Prostate gland (tissue), 2 donors: ENCODE results near the gene CCDC13.

Experiments
- POLR2A ChIP-seq: fragments of 450-650 bp; IDR thresholded peaks from one replicate; pipeline ENCODE4 v1.6.1; 2016; ENCODE audit warnings: antibody characterized with exemption, mild to moderate bottlenecking
- POLR2AphosphoS5 ChIP-seq: sonication (generic); formaldehyde crosslinking; IDR thresholded peaks from one replicate; pipeline ENCODE4 v1.6.1; 2017; ENCODE audit warnings: antibody characterized with exemption
- TF ChIP-seq, protein P1 (sequence below), 4 experiments: fragments of 200-600 bp in 2 of 4; fragments of 450-650 bp in 2 of 4; sonication (generic) in 2 of 4; IDR thresholded peaks; 1 replicate in 3 of 4; 2 replicates in 1 of 4; pipeline ENCODE4 v1.5.1; 2016 to 2019; ENCODE audit warnings: antibody characterized with exemption in 4 of 4, mild to moderate bottlenecking in 2 of 4, moderate library complexity in 2 of 4

DNA sequence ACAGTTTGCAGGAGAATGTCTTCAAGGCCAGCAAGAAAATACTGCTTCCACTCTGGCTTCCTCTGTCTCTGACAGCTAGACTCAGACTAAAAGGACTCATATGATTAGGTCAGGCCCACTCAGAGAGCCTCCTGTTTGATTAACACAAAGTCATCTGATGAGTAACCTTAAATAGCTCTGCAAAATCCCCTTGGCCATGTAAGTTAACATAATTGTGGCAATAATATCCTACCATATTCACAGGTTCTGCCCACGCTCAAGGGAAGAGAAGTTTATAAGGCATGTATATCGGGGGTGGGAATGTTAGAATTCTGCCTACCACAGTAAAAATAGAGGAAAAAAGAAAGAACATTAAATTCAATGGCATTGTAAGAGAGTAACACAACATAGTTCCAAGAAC, 49.8 kb downstream of the CCDC13 start:
- TF ChIP-seq POLR2AphosphoS5, result no peak
- TF ChIP-seq POLR2A, result no peak
- TF ChIP-seq, protein P1, sequence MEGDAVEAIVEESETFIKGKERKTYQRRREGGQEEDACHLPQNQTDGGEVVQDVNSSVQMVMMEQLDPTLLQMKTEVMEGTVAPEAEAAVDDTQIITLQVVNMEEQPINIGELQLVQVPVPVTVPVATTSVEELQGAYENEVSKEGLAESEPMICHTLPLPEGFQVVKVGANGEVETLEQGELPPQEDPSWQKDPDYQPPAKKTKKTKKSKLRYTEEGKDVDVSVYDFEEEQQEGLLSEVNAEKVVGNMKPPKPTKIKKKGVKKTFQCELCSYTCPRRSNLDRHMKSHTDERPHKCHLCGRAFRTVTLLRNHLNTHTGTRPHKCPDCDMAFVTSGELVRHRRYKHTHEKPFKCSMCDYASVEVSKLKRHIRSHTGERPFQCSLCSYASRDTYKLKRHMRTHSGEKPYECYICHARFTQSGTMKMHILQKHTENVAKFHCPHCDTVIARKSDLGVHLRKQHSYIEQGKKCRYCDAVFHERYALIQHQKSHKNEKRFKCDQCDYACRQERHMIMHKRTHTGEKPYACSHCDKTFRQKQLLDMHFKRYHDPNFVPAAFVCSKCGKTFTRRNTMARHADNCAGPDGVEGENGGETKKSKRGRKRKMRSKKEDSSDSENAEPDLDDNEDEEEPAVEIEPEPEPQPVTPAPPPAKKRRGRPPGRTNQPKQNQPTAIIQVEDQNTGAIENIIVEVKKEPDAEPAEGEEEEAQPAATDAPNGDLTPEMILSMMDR (IDR thresholded peaks at IDR 0.05), result no peak
